Measurements from ENCODE around the gene TMTC1. TPM values are rescaled to one million over a fixed set of nuclear protein-coding genes. Genes with fewer than 3 reads are reported as not detected.

The TMTC1 gene
- total RNA-seq, 1 experiment from 2014 or later: 4.8 TPM

- intact Hi-C loops (cut with micrococcal nuclease; ENCODE audit: unreplicated experiment): no loop called here
- no peaks in the 10 kb centered on the region for H3K79me2 ChIP-seq (ENCODE audit: low read depth)
- no peak for DNase-seq
- no peaks in the 10 kb centered on the region for H3K9me2 ChIP-seq (ENCODE audit: insufficient read depth)
- no TSS peak for BruUV-seq (replicated peaks)
- no peaks in the 10 kb centered on the region for H3K9me3 ChIP-seq (ENCODE audit: insufficient read depth, low read depth)
- ChIA-PET POLR2A (ENCODE audit: unreplicated experiment) (no interaction called here), CTCF (no interaction called here)
- TF ChIP-seq EZH2 (IDR thresholded peaks at IDR 0.05; ENCODE audit: low read depth) (no peak), CTCF (conservative IDR thresholded peaks at IDR 0.05) (no peak)
- H4K20me1 ChIP-seq (ENCODE audit: insufficient read depth): no peaks in the 10 kb centered on the region
- H3K4me3 ChIP-seq: no peak overlapping the region
- H3K4me1 ChIP-seq (replicated peaks; ENCODE audit: insufficient read depth): no peaks in the 10 kb centered on the region
- H3K27ac ChIP-seq: no peak overlapping the region
- H3K27me3 ChIP-seq (ENCODE audit: insufficient read depth, low read depth): no peaks in the 10 kb centered on the region
- H3F3A ChIP-seq (ENCODE audit: insufficient read depth, low read depth): no peaks in the 10 kb centered on the region
- H2AFZ ChIP-seq: no peak overlapping the region
- H3K4me2 ChIP-seq: no peak overlapping the region
- H3K36me3 ChIP-seq (ENCODE audit: low read depth): no peaks in the 10 kb centered on the region
These were observed 163.7 kb downstream of the TMTC1 start for GRCh38 chr12:29620030-29620429.

GRCh38 chr12:29617407-29617803 is 166.3 kb downstream of the TMTC1 start:
- no peaks in the 10 kb centered on the region for H3F3A ChIP-seq (ENCODE audit: insufficient read depth, low read depth)
- no peak overlapping the region for H2AFZ ChIP-seq
- no peaks in the 10 kb centered on the region for H3K9me3 ChIP-seq (ENCODE audit: insufficient read depth, low read depth)
- intact Hi-C loops (cut with micrococcal nuclease; ENCODE audit: unreplicated experiment): no loop called here
- no peak for DNase-seq
- ChIA-PET CTCF (no interaction called here), POLR2A (ENCODE audit: unreplicated experiment) (no interaction called here)
- H3K4me3 ChIP-seq: no peak overlapping the region
- no peaks in the 10 kb centered on the region for H3K4me1 ChIP-seq (replicated peaks; ENCODE audit: insufficient read depth)
- no TSS peak for BruUV-seq (replicated peaks)
- no peak overlapping the region for H3K4me2 ChIP-seq
- no peaks in the 10 kb centered on the region for H3K27me3 ChIP-seq (ENCODE audit: insufficient read depth, low read depth)
- TF ChIP-seq CTCF (conservative IDR thresholded peaks at IDR 0.05) (no peak), EZH2 (IDR thresholded peaks at IDR 0.05; ENCODE audit: low read depth) (no peak)
- H3K79me2 ChIP-seq (ENCODE audit: low read depth): no peaks in the 10 kb centered on the region
- no peak overlapping the region for H3K27ac ChIP-seq
- no peaks in the 10 kb centered on the region for H4K20me1 ChIP-seq (ENCODE audit: insufficient read depth)
- no peaks in the 10 kb centered on the region for H3K9me2 ChIP-seq (ENCODE audit: insufficient read depth)
- H3K36me3 ChIP-seq (ENCODE audit: low read depth): no peaks in the 10 kb centered on the region

GRCh38 chr12:29616664-29617406 is 166.9 kb downstream of the TMTC1 start:
- Histone ChIP-seq H2AFZ (no peak overlapping the region), H3K4me1 (replicated peaks; ENCODE audit: insufficient read depth) (no peaks in the 10 kb centered on the region), H3K4me3 (no peak overlapping the region), H3K27ac (no peak overlapping the region), H3F3A (ENCODE audit: insufficient read depth, low read depth) (no peaks in the 10 kb centered on the region), H4K20me1 (ENCODE audit: insufficient read depth) (no peaks in the 10 kb centered on the region), H3K27me3 (ENCODE audit: insufficient read depth, low read depth) (no peaks in the 10 kb centered on the region), H3K9me3 (ENCODE audit: insufficient read depth, low read depth) (no peaks in the 10 kb centered on the region), H3K36me3 (ENCODE audit: low read depth) (no peaks in the 10 kb centered on the region), H3K79me2 (ENCODE audit: low read depth) (no peaks in the 10 kb centered on the region), H3K9me2 (ENCODE audit: insufficient read depth) (no peaks in the 10 kb centered on the region), H3K4me2 (no peak overlapping the region)
- CTCF ChIA-PET: no interaction called here
- POLR2A ChIA-PET (ENCODE audit: unreplicated experiment): no interaction called here
- no TSS peak for BruUV-seq (replicated peaks)
- no peak for TF ChIP-seq EZH2 (IDR thresholded peaks at IDR 0.05; ENCODE audit: low read depth)
- no peak for TF ChIP-seq CTCF (conservative IDR thresholded peaks at IDR 0.05)
- intact Hi-C loops (cut with micrococcal nuclease; ENCODE audit: unreplicated experiment): no loop called here
- DNase-seq: no peak
